ENCODE results near the gene FIG4. TPM values are rescaled to one million over a fixed set of nuclear protein-coding genes. Genes with fewer than 3 reads are reported as not detected.
"Not testable (repeated sequence)": the region's sequence is repeated elsewhere in the genome, so short reads cannot be mapped to it uniquely, and the experiment has no call there.

Gene FIG4
- polyA plus RNA-seq, 1 donor from 2014 or later: 35.4 TPM

DNA sequence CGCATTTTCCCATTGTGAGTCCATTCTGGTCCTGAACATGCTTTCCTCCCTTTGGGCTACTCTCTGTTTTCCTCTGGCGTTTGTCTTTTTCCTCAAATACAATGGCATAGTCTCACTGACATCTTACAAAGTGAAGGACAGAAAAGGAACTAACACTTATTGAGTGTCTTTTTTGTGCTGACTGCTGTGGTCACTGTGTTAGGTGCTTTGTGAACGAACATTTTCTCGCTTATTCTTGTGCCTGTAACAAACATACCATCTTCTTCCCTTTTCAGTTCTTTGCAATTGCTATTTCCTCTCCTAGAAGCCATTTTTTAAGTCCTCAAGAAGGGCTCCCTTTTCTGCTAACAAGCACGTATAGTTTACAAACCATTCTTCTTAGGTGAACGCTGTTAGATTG is 15.4 kb downstream of the FIG4 start:
- Histone ChIP-seq H3K9ac (ENCODE audit: low read length) (no peak overlapping the region), H3K4me3 (ENCODE audit: low read length) (no peak overlapping the region), H3K79me2 (replicated peaks; ENCODE audit: insufficient read depth, low read length) (no peaks in the 10 kb centered on the region), H3F3A (ENCODE audit: insufficient read depth, low read length, poor library complexity, severe bottlenecking) (no peaks in the 10 kb centered on the region), H3K9me3 (ENCODE audit: low read length) (no peaks in the 10 kb centered on the region), H3K9me2 (ENCODE audit: insufficient read depth, low read length) (no peaks in the 10 kb centered on the region), H2AFZ (ENCODE audit: low read depth, low read length) (no peak overlapping the region), H3K36me3 (ENCODE audit: insufficient read depth, low read length) (no peaks in the 10 kb centered on the region), H3K4me2 (ENCODE audit: low read length) (no peak overlapping the region), H4K20me1 (ENCODE audit: insufficient read depth) (no peaks in the 10 kb centered on the region), H3K27me3 (ENCODE audit: insufficient read depth, low read depth, low read length) (no peaks in the 10 kb centered on the region), H3K27ac (ENCODE audit: low read length) (no peak overlapping the region)
- TF ChIP-seq, protein P1, sequence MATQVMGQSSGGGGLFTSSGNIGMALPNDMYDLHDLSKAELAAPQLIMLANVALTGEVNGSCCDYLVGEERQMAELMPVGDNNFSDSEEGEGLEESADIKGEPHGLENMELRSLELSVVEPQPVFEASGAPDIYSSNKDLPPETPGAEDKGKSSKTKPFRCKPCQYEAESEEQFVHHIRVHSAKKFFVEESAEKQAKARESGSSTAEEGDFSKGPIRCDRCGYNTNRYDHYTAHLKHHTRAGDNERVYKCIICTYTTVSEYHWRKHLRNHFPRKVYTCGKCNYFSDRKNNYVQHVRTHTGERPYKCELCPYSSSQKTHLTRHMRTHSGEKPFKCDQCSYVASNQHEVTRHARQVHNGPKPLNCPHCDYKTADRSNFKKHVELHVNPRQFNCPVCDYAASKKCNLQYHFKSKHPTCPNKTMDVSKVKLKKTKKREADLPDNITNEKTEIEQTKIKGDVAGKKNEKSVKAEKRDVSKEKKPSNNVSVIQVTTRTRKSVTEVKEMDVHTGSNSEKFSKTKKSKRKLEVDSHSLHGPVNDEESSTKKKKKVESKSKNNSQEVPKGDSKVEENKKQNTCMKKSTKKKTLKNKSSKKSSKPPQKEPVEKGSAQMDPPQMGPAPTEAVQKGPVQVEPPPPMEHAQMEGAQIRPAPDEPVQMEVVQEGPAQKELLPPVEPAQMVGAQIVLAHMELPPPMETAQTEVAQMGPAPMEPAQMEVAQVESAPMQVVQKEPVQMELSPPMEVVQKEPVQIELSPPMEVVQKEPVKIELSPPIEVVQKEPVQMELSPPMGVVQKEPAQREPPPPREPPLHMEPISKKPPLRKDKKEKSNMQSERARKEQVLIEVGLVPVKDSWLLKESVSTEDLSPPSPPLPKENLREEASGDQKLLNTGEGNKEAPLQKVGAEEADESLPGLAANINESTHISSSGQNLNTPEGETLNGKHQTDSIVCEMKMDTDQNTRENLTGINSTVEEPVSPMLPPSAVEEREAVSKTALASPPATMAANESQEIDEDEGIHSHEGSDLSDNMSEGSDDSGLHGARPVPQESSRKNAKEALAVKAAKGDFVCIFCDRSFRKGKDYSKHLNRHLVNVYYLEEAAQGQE (IDR thresholded peaks at IDR 0.05; ENCODE audit: borderline replicate concordance): no peak
- TF ChIP-seq SMC3 (conservative IDR thresholded peaks at IDR 0.05; ENCODE audit: poor library complexity): no peak
- TF ChIP-seq, protein P2, sequence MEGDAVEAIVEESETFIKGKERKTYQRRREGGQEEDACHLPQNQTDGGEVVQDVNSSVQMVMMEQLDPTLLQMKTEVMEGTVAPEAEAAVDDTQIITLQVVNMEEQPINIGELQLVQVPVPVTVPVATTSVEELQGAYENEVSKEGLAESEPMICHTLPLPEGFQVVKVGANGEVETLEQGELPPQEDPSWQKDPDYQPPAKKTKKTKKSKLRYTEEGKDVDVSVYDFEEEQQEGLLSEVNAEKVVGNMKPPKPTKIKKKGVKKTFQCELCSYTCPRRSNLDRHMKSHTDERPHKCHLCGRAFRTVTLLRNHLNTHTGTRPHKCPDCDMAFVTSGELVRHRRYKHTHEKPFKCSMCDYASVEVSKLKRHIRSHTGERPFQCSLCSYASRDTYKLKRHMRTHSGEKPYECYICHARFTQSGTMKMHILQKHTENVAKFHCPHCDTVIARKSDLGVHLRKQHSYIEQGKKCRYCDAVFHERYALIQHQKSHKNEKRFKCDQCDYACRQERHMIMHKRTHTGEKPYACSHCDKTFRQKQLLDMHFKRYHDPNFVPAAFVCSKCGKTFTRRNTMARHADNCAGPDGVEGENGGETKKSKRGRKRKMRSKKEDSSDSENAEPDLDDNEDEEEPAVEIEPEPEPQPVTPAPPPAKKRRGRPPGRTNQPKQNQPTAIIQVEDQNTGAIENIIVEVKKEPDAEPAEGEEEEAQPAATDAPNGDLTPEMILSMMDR (IDR thresholded peaks at IDR 0.05; ENCODE audit: poor library complexity, severe bottlenecking): no peak
- no peak for TF ChIP-seq POLR2AphosphoS5 (IDR thresholded peaks at IDR 0.05)
- no peak for TF ChIP-seq EP300 (conservative IDR thresholded peaks at IDR 0.05; ENCODE audit: poor library complexity, severe bottlenecking)
- TF ChIP-seq MXI1 (conservative IDR thresholded peaks at IDR 0.05; ENCODE audit: poor library complexity, severe bottlenecking): no peak
- TF ChIP-seq EZH2 (IDR thresholded peaks at IDR 0.05; ENCODE audit: borderline replicate concordance, insufficient read depth, low read length, poor library complexity, severe bottlenecking): no peak
- no peak for TF ChIP-seq TAF1 (IDR thresholded peaks at IDR 0.05; ENCODE audit: low read depth)
- TF ChIP-seq RAD21 (conservative IDR thresholded peaks at IDR 0.05): no peak

DNA sequence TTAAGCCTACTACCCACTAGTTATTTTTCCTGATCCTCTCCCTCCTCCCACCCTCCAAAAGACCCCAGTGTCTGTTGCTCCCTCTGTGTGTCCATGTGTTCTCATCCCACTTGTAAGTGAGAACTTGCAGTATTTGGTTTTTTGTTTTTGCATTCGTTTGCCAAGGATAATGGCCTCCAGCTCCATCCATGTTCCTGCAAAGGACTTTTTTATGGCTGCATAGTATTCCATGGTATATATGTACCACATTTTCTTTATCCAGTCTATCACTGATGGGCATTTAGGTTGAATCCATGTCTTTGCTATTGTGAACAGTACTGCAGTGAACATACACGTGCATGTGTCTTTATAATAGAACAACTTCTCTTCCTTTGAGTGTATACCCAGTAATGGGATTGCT is 17.0 kb downstream of the FIG4 start:
- not testable (repeated sequence) for H3K79me2 ChIP-seq (replicated peaks; ENCODE audit: insufficient read depth, low read length); H4K20me1 ChIP-seq (ENCODE audit: insufficient read depth); H3K36me3 ChIP-seq (ENCODE audit: insufficient read depth, low read length); H3K4me2 ChIP-seq (ENCODE audit: low read length); H2AFZ ChIP-seq (ENCODE audit: low read depth, low read length); H3K9ac ChIP-seq (ENCODE audit: low read length); H3K9me2 ChIP-seq (ENCODE audit: insufficient read depth, low read length); H3K9me3 ChIP-seq (ENCODE audit: low read length); H3K27ac ChIP-seq (ENCODE audit: low read length); H3F3A ChIP-seq (ENCODE audit: insufficient read depth, low read length, poor library complexity, severe bottlenecking); H3K4me3 ChIP-seq (ENCODE audit: low read length); H3K27me3 ChIP-seq (ENCODE audit: insufficient read depth, low read depth, low read length)

DNA sequence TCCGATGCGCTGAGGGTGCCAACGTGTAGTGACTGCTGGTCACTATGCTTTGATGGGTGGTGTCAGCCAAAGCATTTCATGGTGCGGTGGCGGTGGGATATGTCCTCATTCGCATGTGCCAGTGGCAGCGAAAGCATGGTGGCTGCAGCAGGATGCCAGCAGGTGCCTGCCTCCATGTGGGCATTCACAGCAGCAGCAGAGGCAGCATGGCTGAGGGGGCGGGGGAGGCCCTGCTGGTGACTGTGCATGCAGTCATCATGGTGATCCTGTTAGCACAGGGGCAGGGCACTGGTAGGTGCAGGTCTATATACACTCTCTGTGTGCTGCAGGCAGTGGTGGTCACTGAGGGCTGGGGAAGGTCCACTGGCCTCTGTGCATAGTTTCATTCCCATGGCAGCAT is 22.0 kb downstream of the FIG4 start:
- H3K9me3 ChIP-seq (ENCODE audit: low read length): no peaks in the 10 kb centered on the region
- H3K36me3 ChIP-seq (ENCODE audit: insufficient read depth, low read length): no peaks in the 10 kb centered on the region
- H2AFZ ChIP-seq (ENCODE audit: low read depth, low read length): no peak overlapping the region
- H3K79me2 ChIP-seq (replicated peaks; ENCODE audit: insufficient read depth, low read length): no peaks in the 10 kb centered on the region
- no peaks in the 10 kb centered on the region for H3K27me3 ChIP-seq (ENCODE audit: insufficient read depth, low read depth, low read length)
- no peaks in the 10 kb centered on the region for H3K9me2 ChIP-seq (ENCODE audit: insufficient read depth, low read length)
- no peak overlapping the region for H3K9ac ChIP-seq (ENCODE audit: low read length)
- no peak overlapping the region for H3K4me2 ChIP-seq (ENCODE audit: low read length)
- H3K27ac ChIP-seq (ENCODE audit: low read length): no peak overlapping the region
- H4K20me1 ChIP-seq (ENCODE audit: insufficient read depth): no peaks in the 10 kb centered on the region
- H3K4me3 ChIP-seq (ENCODE audit: low read length): no peak overlapping the region
- TF ChIP-seq SMC3 (conservative IDR thresholded peaks at IDR 0.05; ENCODE audit: poor library complexity): no peak
- TF ChIP-seq EP300 (conservative IDR thresholded peaks at IDR 0.05; ENCODE audit: poor library complexity, severe bottlenecking): no peak
- TF ChIP-seq, protein P1 (IDR thresholded peaks at IDR 0.05; ENCODE audit: borderline replicate concordance): no peak
- no peak for TF ChIP-seq POLR2AphosphoS5 (IDR thresholded peaks at IDR 0.05)
- no peak for TF ChIP-seq RAD21 (conservative IDR thresholded peaks at IDR 0.05)
- TF ChIP-seq, protein P2 (IDR thresholded peaks at IDR 0.05; ENCODE audit: poor library complexity, severe bottlenecking): no peak
- TF ChIP-seq EZH2 (IDR thresholded peaks at IDR 0.05; ENCODE audit: borderline replicate concordance, insufficient read depth, low read length, poor library complexity, severe bottlenecking): no peak
- no peak for TF ChIP-seq TAF1 (IDR thresholded peaks at IDR 0.05; ENCODE audit: low read depth)
- no peak for TF ChIP-seq MXI1 (conservative IDR thresholded peaks at IDR 0.05; ENCODE audit: poor library complexity, severe bottlenecking)
- no peaks in the 10 kb centered on the region for H3F3A ChIP-seq (ENCODE audit: insufficient read depth, low read length, poor library complexity, severe bottlenecking)
